Uterus (tissue), 2 donors: ENCODE data around the gene CDH13.

Experiments
- CTCF ChIP-seq, 4 experiments: fragments of 200-600 bp in 2 of 4; fragments of 450-650 bp in 2 of 4; sonication (generic) in 2 of 4; IDR thresholded peaks; one replicate each; pipeline ENCODE4 v1.5.1; 2016 to 2019; ENCODE audit warnings: antibody characterized with exemption in 4 of 4, mild to moderate bottlenecking in 2 of 4, moderate library complexity in 1 of 4
- POLR2A ChIP-seq, 2 donors: fragments of 450-650 bp; IDR thresholded peaks; one replicate each; pipeline ENCODE4 v1.6.1; 2016; ENCODE audit warnings: antibody characterized with exemption in 2 of 2, mild to moderate bottlenecking in 1 of 2, moderate library complexity in 1 of 2

GRCh38 chr16:83356986-83357385 lies 730.2 kb downstream of the CDH13 start:
- no peak for TF ChIP-seq CTCF (IDR thresholded peaks at IDR 0.05)
- no peak for TF ChIP-seq POLR2A (IDR thresholded peaks at IDR 0.05)
